ENCODE measurements around the gene ZNF8.
"Not testable (repeated sequence)": the region's sequence is repeated elsewhere in the genome, so short reads cannot be mapped to it uniquely, and the experiment has no call there.

ZNF8 gene

GRCh38 chr19:58278541-58279041, at the start of gene ZNF8:
Gene ZNF8 (plus strand): TSS chr19:58278955. CDS start chr19:58279082, 127 bp downstream.
- DNase-seq (ENCODE audit: low spot score) = peak; percentile 97

- peak; percentile 25 for DNase-seq (ENCODE audit: low spot score)
Measured at GRCh38 chr19:58229255-58229639, 49.5 kb upstream of the ZNF8 start.

GRCh38 chr19:58237324-58237723, 41.4 kb upstream of the ZNF8 start:
- no peak for DNase-seq (ENCODE audit: low spot score)

- no peak for DNase-seq (ENCODE audit: low spot score)
Measured at GRCh38 chr19:58243351-58243750, 35.4 kb upstream of the ZNF8 start.

- DNase-seq (ENCODE audit: low spot score) = no peak
Measured at GRCh38 chr19:58248886-58249285, 29.9 kb upstream of the ZNF8 start.

GRCh38 chr19:58252102-58252685, 26.6 kb upstream of the ZNF8 start:
- DNase-seq (ENCODE audit: low spot score) = peak; percentile 7

- not testable (repeated sequence) for DNase-seq (ENCODE audit: low spot score)
Measured at GRCh38 chr19:58258259-58258658, 20.5 kb upstream of the ZNF8 start.

GRCh38 chr19:58261600-58261967, 17.2 kb upstream of the ZNF8 start:
- DNase-seq (ENCODE audit: low spot score) = no peak

- DNase-seq (ENCODE audit: low spot score) = no peak
Measured at GRCh38 chr19:58261968-58262921, 16.5 kb upstream of the ZNF8 start.

GRCh38 chr19:58262922-58263296, 15.8 kb upstream of the ZNF8 start:
- no peak for DNase-seq (ENCODE audit: low spot score)

- no peak for DNase-seq (ENCODE audit: low spot score)
Measured at GRCh38 chr19:58265100-58265499, 13.7 kb upstream of the ZNF8 start.

- DNase-seq (ENCODE audit: low spot score) = no peak
Measured at GRCh38 chr19:58268344-58268743, 10.4 kb upstream of the ZNF8 start.

GRCh38 chr19:58274771-58275201, 4.0 kb upstream of the ZNF8 start:
- no peak for DNase-seq (ENCODE audit: low spot score)

GRCh38 chr19:58275564-58275963, 3.2 kb upstream of the ZNF8 start:
- DNase-seq (ENCODE audit: low spot score) = no peak

GRCh38 chr19:58277197-58277596, 1.6 kb upstream of the ZNF8 start:
- no peak for DNase-seq (ENCODE audit: low spot score)

- DNase-seq (ENCODE audit: low spot score) = no peak
Measured at GRCh38 chr19:58277748-58278540, 811 bp upstream of the ZNF8 start.

GRCh38 chr19:58279042-58279924, 528 bp downstream of the ZNF8 start:
- peak; percentile 58 for DNase-seq (ENCODE audit: low spot score)

- no peak for DNase-seq (ENCODE audit: low spot score)
Measured at GRCh38 chr19:58279925-58280316, 1.2 kb downstream of the ZNF8 start.

GRCh38 chr19:58284199-58284598, 5.4 kb downstream of the ZNF8 start:
- DNase-seq (ENCODE audit: low spot score) = no peak

GRCh38 chr19:58291943-58292342, 13.2 kb downstream of the ZNF8 start:
- no peak for DNase-seq (ENCODE audit: low spot score)

GRCh38 chr19:58294743-58295374, 16.1 kb downstream of the ZNF8 start:
- no peak for DNase-seq (ENCODE audit: low spot score)
